Lower leg skin (tissue), 4 donors: ENCODE results near the gene PEX7. TPM values are rescaled to one million over a fixed set of nuclear protein-coding genes. Genes with fewer than 3 reads are reported as not detected.
A peak's percentile ranks its signal among the peaks of the same experiment; 100 is the strongest.

ENCODE experiments used
- DNase-seq, 2 donors: peaks; one replicate each; pipeline ENCODE4 v3.0.0-alpha.2; 2019; ENCODE audit warnings: low spot score in 2 of 2
- H3K4me3 ChIP-seq: fragments of 200-600 bp; sonication (generic); 2 replicates; pipeline ENCODE4 v1.5.1; 2017; ENCODE audit warnings: mild to moderate bottlenecking, low read depth; ENCODE audit not compliant: poor library complexity, severe bottlenecking
- POLR2A ChIP-seq, 2 donors: fragments of 450-650 bp; IDR thresholded peaks; one replicate each; pipeline ENCODE4 v1.6.1; 2016 to 2017; ENCODE audit warnings: antibody characterized with exemption in 2 of 2, mild to moderate bottlenecking in 1 of 2, moderate library complexity in 1 of 2
- WGBS, 2 donors: methylation state at CpG; one replicate each; pipeline ENCODE4 v1.1.5; 2018; 5-methylcytosine and 5-hydroxymethylcytosine counted together
- intact Hi-C: fragments of 100-400 bp; cut with DNase I; formaldehyde crosslinking; loops from one replicate; pipeline ENCODE4 v1.15.0; 2023; ENCODE audit warnings: low total_unique reads
- total RNA-seq, 4 donors: library from RNA; depleted of rRNA; stranded (reverse); fragments of >200 nt; gene quantifications; one replicate each; pipeline ENCODE4 v1.1.0, GENCODE V29; 2016
- TF ChIP-seq, protein P1 (sequence below), 3 donors: fragments of 450-650 bp; IDR thresholded peaks; one replicate each; pipeline ENCODE4 v1.5.1; 2016; ENCODE audit warnings: antibody characterized with exemption in 3 of 3, mild to moderate bottlenecking in 3 of 3, moderate library complexity in 2 of 3

PEX7 gene
- total RNA-seq, 4 donors from 2014 or later, result 15.2 to 21.5 (median 21.2) TPM

DNA sequence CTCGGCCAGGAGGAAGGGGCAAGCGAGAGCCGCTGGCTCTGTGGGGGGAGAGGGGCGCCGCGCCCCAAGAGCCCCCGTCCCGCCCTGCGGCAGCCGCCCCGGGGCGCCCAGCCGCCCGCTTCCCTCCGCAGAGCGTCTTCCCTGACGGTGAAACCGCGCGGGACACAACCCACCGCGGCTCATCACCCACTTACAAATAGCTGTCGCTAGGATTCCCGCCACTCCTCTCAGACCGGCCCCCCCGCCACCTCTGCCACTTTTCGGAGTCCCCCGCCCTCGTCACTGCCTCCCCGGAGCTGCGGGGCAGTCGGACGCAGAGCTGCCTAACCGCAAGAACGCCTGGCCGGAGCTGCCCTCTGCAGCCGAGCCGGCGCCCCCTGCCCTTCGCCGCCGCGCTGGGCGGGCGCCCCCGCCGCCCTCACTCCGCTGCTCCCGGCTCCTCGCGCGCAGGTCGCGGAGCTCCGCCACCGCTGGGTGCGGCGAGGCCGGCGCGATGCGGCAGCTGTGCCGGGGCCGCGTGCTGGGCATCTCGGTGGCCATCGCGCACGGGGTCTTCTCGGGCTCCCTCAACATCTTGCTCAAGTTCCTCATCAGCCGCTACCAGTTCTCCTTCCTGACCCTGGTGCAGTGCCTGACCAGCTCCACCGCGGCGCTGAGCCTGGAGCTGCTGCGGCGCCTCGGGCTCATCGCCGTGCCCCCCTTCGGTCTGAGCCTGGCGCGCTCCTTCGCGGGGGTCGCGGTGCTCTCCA is 99.7 kb downstream of the PEX7 start, which contains the start of gene SLC35D3:
TSS of gene SLC35D3 (plus strand) at position 366 of the 749 bp plus-strand sequence. CDS start at position 494, 128 bp downstream.
- TF ChIP-seq POLR2A (IDR thresholded peaks at IDR 0.05), result no peak
- TF ChIP-seq, protein P1, sequence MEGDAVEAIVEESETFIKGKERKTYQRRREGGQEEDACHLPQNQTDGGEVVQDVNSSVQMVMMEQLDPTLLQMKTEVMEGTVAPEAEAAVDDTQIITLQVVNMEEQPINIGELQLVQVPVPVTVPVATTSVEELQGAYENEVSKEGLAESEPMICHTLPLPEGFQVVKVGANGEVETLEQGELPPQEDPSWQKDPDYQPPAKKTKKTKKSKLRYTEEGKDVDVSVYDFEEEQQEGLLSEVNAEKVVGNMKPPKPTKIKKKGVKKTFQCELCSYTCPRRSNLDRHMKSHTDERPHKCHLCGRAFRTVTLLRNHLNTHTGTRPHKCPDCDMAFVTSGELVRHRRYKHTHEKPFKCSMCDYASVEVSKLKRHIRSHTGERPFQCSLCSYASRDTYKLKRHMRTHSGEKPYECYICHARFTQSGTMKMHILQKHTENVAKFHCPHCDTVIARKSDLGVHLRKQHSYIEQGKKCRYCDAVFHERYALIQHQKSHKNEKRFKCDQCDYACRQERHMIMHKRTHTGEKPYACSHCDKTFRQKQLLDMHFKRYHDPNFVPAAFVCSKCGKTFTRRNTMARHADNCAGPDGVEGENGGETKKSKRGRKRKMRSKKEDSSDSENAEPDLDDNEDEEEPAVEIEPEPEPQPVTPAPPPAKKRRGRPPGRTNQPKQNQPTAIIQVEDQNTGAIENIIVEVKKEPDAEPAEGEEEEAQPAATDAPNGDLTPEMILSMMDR (IDR thresholded peaks at IDR 0.05), result no peak
- DNase-seq, result no peak

DNA sequence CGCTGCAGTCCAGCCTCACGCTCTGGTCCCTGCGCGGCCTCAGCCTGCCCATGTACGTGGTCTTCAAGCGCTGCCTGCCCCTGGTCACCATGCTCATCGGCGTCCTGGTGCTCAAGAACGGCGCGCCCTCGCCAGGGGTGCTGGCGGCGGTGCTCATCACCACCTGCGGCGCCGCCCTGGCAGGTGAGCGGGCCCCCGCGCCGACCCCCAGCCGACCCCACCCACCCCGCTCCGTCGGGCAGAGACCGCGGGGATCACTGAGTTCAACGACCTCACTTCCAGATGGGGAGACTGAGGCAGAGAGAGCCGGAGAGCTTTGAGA is 100.3 kb downstream of the PEX7 start:
- WGBS, 2 donors, result 0 to 2% methylated on average over 1 to 9 of the region's 29 CpGs
- no peak for DNase-seq
- no peak for TF ChIP-seq POLR2A (IDR thresholded peaks at IDR 0.05)
- TF ChIP-seq, protein P1 (IDR thresholded peaks at IDR 0.05), result no peak
- intact Hi-C loops, result no loop called here
- H3K4me3 ChIP-seq, result peak overlapping the region; percentile 11

More for the DNA sequence above, 99.7 kb downstream of the PEX7 start, which contains the start of gene SLC35D3:
- intact Hi-C loops, result no loop called here
- H3K4me3 ChIP-seq, result peak within 1 kb of the TSS; percentile 31
- 1 to 4% methylated on average over 9 to 59 of the region's 86 CpGs for WGBS, 2 donors

DNA sequence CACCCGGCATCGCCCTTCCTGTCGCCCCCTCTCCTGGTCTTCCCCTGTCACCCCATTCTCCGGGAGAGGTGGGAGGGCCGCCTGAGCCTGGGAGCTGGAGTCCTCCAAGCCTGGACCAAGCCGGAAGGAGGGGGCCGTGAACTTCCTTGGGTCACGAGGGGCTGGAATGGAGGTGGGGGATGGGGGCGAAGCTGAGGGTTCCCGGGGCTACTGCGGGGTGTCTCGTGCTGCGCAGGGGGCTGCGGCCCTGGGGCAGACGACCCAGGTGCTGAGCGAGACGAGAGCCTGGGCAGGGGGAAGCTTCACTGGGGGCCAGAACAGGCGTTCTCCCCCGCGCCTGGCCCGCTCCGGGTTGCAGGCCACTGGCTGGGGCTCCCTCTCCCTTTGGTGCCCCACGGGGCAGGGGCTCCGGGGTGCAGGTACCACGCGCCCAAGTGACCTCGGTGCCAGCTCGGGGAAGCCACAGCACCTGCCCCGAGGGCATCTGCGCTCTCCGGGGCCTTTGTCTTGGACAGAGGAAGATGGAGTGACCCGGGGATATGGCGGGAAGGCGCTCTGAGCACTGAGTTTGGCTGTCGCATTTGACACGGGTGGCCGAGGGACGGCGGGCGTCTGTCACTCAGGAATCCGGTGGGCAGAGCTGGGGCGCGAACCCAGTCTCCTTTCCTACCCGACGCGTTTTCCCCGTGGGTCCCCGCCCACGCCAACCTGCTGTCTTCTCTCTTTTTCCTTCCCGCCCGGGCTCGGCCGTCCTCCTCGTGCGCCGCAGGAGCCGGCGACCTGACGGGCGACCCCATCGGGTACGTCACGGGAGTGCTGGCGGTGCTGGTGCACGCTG is 100.9 kb downstream of the PEX7 start:
- intact Hi-C loops, result no loop called here
- DNase-seq, result no peak
- TF ChIP-seq POLR2A (IDR thresholded peaks at IDR 0.05), result no peak
- TF ChIP-seq, protein P1 (IDR thresholded peaks at IDR 0.05), result no peak
- no peak overlapping the region for H3K4me3 ChIP-seq
- 24 to 28% methylated on average over 48 to 62 of the region's 65 CpGs for WGBS, 2 donors

DNA sequence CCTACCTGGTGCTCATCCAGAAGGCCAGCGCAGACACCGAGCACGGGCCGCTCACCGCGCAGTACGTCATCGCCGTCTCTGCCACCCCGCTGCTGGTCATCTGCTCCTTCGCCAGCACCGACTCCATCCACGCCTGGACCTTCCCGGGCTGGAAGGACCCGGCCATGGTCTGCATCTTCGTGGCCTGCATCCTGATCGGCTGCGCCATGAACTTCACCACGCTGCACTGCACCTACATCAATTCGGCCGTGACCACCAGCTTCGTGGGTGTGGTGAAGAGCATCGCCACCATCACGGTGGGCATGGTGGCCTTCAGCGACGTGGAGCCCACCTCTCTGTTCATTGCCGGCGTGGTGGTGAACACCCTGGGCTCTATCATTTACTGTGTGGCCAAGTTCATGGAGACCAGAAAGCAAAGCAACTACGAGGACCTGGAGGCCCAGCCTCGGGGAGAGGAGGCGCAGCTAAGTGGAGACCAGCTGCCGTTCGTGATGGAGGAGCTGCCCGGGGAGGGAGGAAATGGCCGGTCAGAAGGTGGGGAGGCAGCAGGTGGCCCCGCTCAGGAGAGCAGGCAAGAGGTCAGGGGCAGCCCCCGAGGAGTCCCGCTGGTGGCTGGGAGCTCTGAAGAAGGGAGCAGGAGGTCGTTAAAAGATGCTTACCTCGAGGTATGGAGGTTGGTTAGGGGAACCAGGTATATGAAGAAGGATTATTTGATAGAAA is 101.7 kb downstream of the PEX7 start:
- H3K4me3 ChIP-seq, result no peak overlapping the region
- intact Hi-C loops, result no loop called here

DNA sequence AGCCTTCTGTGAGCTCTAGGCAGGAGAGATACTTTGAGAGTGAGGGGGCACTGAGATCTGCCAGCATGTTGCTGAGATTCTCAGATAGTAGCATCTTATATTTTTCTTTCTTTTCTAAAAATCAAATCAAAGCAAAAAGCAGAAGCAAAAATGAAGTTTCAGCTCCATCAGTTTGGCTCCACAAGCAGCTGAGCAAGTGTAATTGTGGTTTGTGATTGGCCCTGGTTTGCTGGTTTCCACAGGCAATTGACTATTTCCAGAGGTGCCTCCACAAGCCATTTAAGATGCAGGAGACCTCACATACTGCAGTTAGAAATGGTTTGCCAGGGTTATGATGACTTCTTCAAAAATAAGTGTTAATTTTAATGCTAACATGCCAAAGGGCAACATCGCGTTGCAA is 104.0 kb downstream of the PEX7 start:
- no peak overlapping the region for H3K4me3 ChIP-seq
- no peak for TF ChIP-seq POLR2A (IDR thresholded peaks at IDR 0.05)
- TF ChIP-seq, protein P1 (IDR thresholded peaks at IDR 0.05), result no peak
- no peak for DNase-seq
- intact Hi-C loops, result no loop called here
- WGBS, 2 donors, result 84% methylated on average over 2 of the region's 2 CpGs

More for the DNA sequence above, 101.7 kb downstream of the PEX7 start:
- no peak for DNase-seq
- TF ChIP-seq POLR2A (IDR thresholded peaks at IDR 0.05), result no peak
- TF ChIP-seq, protein P1 (IDR thresholded peaks at IDR 0.05), result no peak
- WGBS, 2 donors, result 77 to 81% methylated on average over 40 of the region's 40 CpGs
